ENCODE results near the gene DIP2C. TPM values are rescaled to one million over a fixed set of nuclear protein-coding genes. Genes with fewer than 3 reads are reported as not detected.

Gene DIP2C
- total and polyA plus RNA-seq, 2 donors (not counting 1 experiment from before 2014, with no cell fraction given), result 1.3 to 1.9 TPM

DNA sequence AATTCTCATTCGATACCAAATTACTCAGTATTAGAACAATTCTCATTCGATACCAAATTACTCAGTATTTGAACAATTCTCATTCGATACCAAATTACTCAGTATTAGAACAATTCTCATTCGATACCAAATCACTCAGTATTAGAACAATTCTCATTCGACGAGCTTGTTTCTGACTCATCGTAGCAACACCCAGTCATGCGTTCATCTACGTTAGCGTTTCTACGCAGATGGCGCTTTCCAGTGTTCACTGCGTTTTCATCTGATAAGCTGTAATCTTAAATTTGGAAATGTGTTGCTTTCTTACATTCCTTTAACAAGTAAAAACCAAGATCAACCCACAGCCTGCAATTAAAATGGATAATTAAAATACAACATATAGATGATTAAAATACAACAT, 277.9 kb downstream of the DIP2C start:
- intact Hi-C loops (cut with micrococcal nuclease), result no loop called here

DNA sequence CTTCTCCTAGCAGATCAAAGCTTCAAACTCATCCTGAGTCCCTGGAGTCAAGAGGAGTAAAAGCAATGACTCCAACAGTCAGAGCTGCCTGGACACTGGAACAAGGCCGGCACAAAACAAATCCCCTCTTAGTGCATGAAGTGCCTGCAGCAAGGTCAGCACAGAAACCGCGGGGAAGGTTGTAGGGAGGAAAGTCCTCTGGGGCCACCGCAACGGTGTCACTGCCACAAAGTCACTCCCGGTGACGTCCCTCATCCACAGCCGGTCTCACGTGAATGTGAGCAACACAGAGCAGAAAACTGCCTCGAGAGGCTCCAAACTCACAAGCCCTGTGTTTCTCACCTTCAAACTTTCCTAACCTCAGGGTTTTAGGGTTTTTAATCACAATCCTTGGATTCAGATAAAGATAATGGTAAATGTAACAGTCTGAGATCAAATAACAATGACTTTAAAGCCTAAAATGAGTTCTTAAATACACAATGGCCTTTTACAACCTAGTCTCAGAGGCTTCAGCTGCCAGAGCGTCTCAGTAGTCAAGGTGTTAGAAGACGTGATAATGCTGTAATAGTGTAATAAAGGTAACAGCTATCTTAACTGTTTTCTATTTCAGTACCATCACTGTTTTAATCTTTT, 279.9 kb downstream of the DIP2C start:
- ATAC-seq (ENCODE audit: low read depth), result no peak
- Histone ChIP-seq H3K79me2 (ENCODE audit: control insufficient read depth, insufficient read depth, low read length) (no peaks in the 10 kb centered on the region), H3K9me3 (ENCODE audit: control extremely low read depth in 1 of 3, control insufficient read depth in 2 of 3, insufficient read depth in 1 of 3, low read length in 2 of 3) (no peaks in the 10 kb centered on the region), H3K4me3 (ENCODE audit: control extremely low read depth in 1 of 5, extremely low read depth in 1 of 5, insufficient read depth in 1 of 5, low read depth in 2 of 5, low read length in 4 of 5) (no peak overlapping the region), H3K4me1 (ENCODE audit: control insufficient read depth in 2 of 2, insufficient read depth in 2 of 2, low read length in 2 of 2) (no peaks in the 10 kb centered on the region), H3K4me2 (replicated peaks; ENCODE audit: low read depth, low read length, poor library complexity, severe bottlenecking) (no peak overlapping the region), H4K20me1 (ENCODE audit: control insufficient read depth, insufficient read depth, low read length, poor library complexity, severe bottlenecking) (no peaks in the 10 kb centered on the region), H3K27me3 (replicated peaks in 1 of 4; ENCODE audit: control extremely low read depth in 1 of 4, control insufficient read depth in 3 of 4, insufficient read depth in 4 of 4, low read length in 3 of 4) (no peaks in the 10 kb centered on the region), H3K36me3 (replicated peaks in 1 of 2; ENCODE audit: control extremely low read depth in 1 of 2, control insufficient read depth in 1 of 2, extremely low read depth in 1 of 2, insufficient read depth in 2 of 2, low read length in 1 of 2) (no peaks in the 10 kb centered on the region), H3K9ac (ENCODE audit: low read length) (no peak overlapping the region), H2AFZ (ENCODE audit: insufficient read depth, low read depth, low read length, poor library complexity, severe bottlenecking) (no peak overlapping the region), H3K27ac (ENCODE audit: low read length in 2 of 2) (no peak overlapping the region)
- H3K4me3 Mint-ChIP-seq, result no peak overlapping the region
- H3K4me1 Mint-ChIP-seq, result peaks cover 2% of the 10 kb centered on the region
- WGBS (ENCODE audit: insufficient coverage), result 96% methylated on average over 8 of the region's 12 CpGs
- intact Hi-C loops (cut with micrococcal nuclease), result no loop called here
- no peak for TF ChIP-seq CTCF (IDR thresholded peaks at IDR 0.05)
- no peak for TF ChIP-seq EZH2 (IDR thresholded peaks at IDR 0.05; ENCODE audit: borderline replicate concordance, insufficient read depth, low read depth, low read length, poor library complexity, severe bottlenecking)
- H3K27ac Mint-ChIP-seq, result no peak overlapping the region
- CTCF ChIA-PET, result no interaction called here
- H3K9me3 Mint-ChIP-seq (ENCODE audit: insufficient read depth), result no peaks in the 10 kb centered on the region
- POLR2A ChIA-PET, result no interaction called here
- DNase-seq, result no peak
- H3K27me3 Mint-ChIP-seq, result peaks cover 18% of the 10 kb centered on the region

More for the DNA sequence above, 277.9 kb downstream of the DIP2C start:
- TF ChIP-seq CTCF (IDR thresholded peaks at IDR 0.05) (no peak), EZH2 (IDR thresholded peaks at IDR 0.05; ENCODE audit: borderline replicate concordance, insufficient read depth, low read depth, low read length, poor library complexity, severe bottlenecking) (no peak)
- no peaks in the 10 kb centered on the region for H3K36me3 ChIP-seq (replicated peaks in 1 of 2; ENCODE audit: control extremely low read depth in 1 of 2, control insufficient read depth in 1 of 2, extremely low read depth in 1 of 2, insufficient read depth in 2 of 2, low read length in 1 of 2)
- no peak overlapping the region for H3K4me3 Mint-ChIP-seq
- peaks cover 0 to 4% (median 0%) of the 10 kb centered on the region in 4 experiments for H3K27me3 ChIP-seq (replicated peaks in 1 of 4; ENCODE audit: control extremely low read depth in 1 of 4, control insufficient read depth in 3 of 4, insufficient read depth in 4 of 4, low read length in 3 of 4)
- DNase-seq (no peak), ATAC-seq (ENCODE audit: low read depth) (no peak)
- no peaks in the 10 kb centered on the region for H4K20me1 ChIP-seq (ENCODE audit: control insufficient read depth, insufficient read depth, low read length, poor library complexity, severe bottlenecking)
- H3K4me2 ChIP-seq (replicated peaks; ENCODE audit: low read depth, low read length, poor library complexity, severe bottlenecking), result no peak overlapping the region
- H3K79me2 ChIP-seq (ENCODE audit: control insufficient read depth, insufficient read depth, low read length), result no peaks in the 10 kb centered on the region
- no peak overlapping the region for H3K27ac Mint-ChIP-seq
- H3K4me1 Mint-ChIP-seq, result peaks cover 2% of the 10 kb centered on the region
- no peaks in the 10 kb centered on the region for H3K9me3 Mint-ChIP-seq (ENCODE audit: insufficient read depth)
- POLR2A ChIA-PET, result no interaction called here
- no peak overlapping the region for H3K4me3 ChIP-seq (ENCODE audit: control extremely low read depth in 1 of 5, extremely low read depth in 1 of 5, insufficient read depth in 1 of 5, low read depth in 2 of 5, low read length in 4 of 5)
- 97% methylated on average over 9 of the region's 13 CpGs for WGBS (ENCODE audit: insufficient coverage)
- no peak overlapping the region for H3K9ac ChIP-seq (ENCODE audit: low read length)
- no peak overlapping the region for H3K27ac ChIP-seq (ENCODE audit: low read length in 2 of 2)
- no peaks in the 10 kb centered on the region for H3K4me1 ChIP-seq (ENCODE audit: control insufficient read depth in 2 of 2, insufficient read depth in 2 of 2, low read length in 2 of 2)
- H3K9me3 ChIP-seq (ENCODE audit: control extremely low read depth in 1 of 3, control insufficient read depth in 2 of 3, insufficient read depth in 1 of 3, low read length in 2 of 3), result no peaks in the 10 kb centered on the region
- H2AFZ ChIP-seq (ENCODE audit: insufficient read depth, low read depth, low read length, poor library complexity, severe bottlenecking), result no peak overlapping the region
- CTCF ChIA-PET, result no interaction called here
- H3K27me3 Mint-ChIP-seq, result peaks cover 18% of the 10 kb centered on the region
